Ascending aorta (tissue), 2 donors: ENCODE results near the gene C10orf105. TPM values are rescaled to one million over a fixed set of nuclear protein-coding genes. Genes with fewer than 3 reads are reported as not detected.

Experiments
- DNase-seq, 2 donors: peaks; one replicate each; pipeline ENCODE4 v3.0.0-alpha.2; 2019; ENCODE audit warnings: low spot score in 2 of 2
- H3K27ac ChIP-seq, 2 donors: fragments of 200-600 bp; sonication (generic); one replicate each; pipeline ENCODE4 v1.5.1; 2016 to 2017; ENCODE audit warnings: mild to moderate bottlenecking in 1 of 2
- H3K27me3 ChIP-seq: fragments of 200-600 bp; sonication (generic); one replicate; pipeline ENCODE4 v1.5.1; 2017
- H3K36me3 ChIP-seq, 2 donors: fragments of 200-600 bp; sonication (generic); one replicate each; pipeline ENCODE4 v1.5.1; 2016
- H3K4me1 ChIP-seq, 2 donors: fragments of 200-600 bp; sonication (generic); one replicate each; pipeline ENCODE4 v1.5.1; 2016 to 2017; ENCODE audit warnings: mild to moderate bottlenecking in 1 of 2
- H3K4me3 ChIP-seq, 2 donors: fragments of 200-600 bp; sonication (generic); one replicate each; pipeline ENCODE4 v1.5.1; 2016 to 2017; ENCODE audit warnings: mild to moderate bottlenecking in 1 of 2
- H3K9me3 ChIP-seq, 2 donors: fragments of 200-600 bp; sonication (generic); one replicate each; pipeline ENCODE4 v1.5.1; 2016
- intact Hi-C: fragments of 100-400 bp; cut with DNase I; formaldehyde crosslinking; loops from one replicate; pipeline ENCODE4 v1.15.1; 2023
- total RNA-seq: library from RNA; depleted of rRNA; stranded (reverse); fragments of >200 nt; gene quantifications from one replicate; pipeline ENCODE4 v1.1.0, GENCODE V29; 2016
- TF ChIP-seq, protein P1 (sequence below), 3 experiments: fragments of 200-600 bp in 2 of 3; fragments of 450-650 bp in 1 of 3; sonication (generic) in 2 of 3; IDR thresholded peaks; one replicate each; pipeline ENCODE4 v1.5.1; 2016 to 2019; ENCODE audit warnings: antibody characterized with exemption in 3 of 3, mild to moderate bottlenecking in 1 of 3, moderate library complexity in 1 of 3

C10orf105 gene
- total RNA-seq, 1 donor from 2014 or later: not detected

DNA sequence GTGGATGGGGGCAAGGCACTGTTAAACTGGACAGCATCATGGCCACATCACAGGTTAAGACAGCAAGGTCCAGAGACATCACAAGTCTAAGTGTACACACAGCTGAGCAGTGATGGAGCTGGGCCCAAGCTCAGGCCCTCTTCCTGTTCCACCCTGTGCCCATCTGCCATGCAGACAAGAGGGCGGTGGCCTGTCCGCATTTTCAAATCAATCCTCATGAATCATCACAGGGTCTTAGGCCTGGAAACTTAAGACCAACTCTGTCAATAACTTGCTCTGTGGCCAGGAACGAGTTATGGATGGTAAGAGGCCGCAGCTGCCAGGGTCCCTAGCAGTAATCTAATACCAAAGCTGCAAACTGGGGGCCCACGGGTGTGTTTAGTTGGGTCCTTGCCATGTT lies 3.2 kb downstream of the C10orf105 start:
- Histone ChIP-seq H3K36me3 (no peaks in the 10 kb centered on the region), H3K27me3 (no peaks in the 10 kb centered on the region), H3K9me3 (no peaks in the 10 kb centered on the region), H3K4me3 (no peak overlapping the region), H3K27ac (no peak overlapping the region), H3K4me1 (peaks cover 22 to 46% of the 10 kb centered on the region in 2 donors)
- TF ChIP-seq, protein P1, sequence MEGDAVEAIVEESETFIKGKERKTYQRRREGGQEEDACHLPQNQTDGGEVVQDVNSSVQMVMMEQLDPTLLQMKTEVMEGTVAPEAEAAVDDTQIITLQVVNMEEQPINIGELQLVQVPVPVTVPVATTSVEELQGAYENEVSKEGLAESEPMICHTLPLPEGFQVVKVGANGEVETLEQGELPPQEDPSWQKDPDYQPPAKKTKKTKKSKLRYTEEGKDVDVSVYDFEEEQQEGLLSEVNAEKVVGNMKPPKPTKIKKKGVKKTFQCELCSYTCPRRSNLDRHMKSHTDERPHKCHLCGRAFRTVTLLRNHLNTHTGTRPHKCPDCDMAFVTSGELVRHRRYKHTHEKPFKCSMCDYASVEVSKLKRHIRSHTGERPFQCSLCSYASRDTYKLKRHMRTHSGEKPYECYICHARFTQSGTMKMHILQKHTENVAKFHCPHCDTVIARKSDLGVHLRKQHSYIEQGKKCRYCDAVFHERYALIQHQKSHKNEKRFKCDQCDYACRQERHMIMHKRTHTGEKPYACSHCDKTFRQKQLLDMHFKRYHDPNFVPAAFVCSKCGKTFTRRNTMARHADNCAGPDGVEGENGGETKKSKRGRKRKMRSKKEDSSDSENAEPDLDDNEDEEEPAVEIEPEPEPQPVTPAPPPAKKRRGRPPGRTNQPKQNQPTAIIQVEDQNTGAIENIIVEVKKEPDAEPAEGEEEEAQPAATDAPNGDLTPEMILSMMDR (IDR thresholded peaks at IDR 0.05): no peak
- intact Hi-C loops: loop anchor here (10.0 kb wide), 1 partner anchor 178 kb away; no protein-coding TSS in a partner anchor
- DNase-seq: no peak

DNA sequence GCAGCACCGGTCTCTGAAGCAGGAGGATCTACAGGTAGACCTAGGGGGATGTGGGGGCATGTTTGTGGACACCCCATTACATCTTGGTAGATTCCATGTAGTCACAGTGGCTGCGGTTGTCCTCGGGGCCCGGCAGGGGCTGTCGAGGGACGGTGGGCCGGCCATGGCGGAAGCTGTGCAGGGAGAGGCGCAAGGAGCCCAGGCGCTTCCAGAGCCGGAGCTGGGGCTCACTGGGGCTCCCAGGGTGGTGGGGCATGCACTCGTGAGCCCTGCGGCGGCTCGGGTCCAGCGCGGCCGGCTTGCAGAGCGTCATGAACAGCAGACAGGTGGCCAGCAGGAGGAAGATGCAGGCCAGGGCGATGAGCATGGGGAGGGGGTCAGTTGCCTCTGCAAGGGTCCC lies 3.7 kb downstream of the C10orf105 start:
- Histone ChIP-seq H3K4me3 (no peak overlapping the region), H3K4me1 (peaks cover 22 to 46% of the 10 kb centered on the region in 2 donors), H3K27ac (no peak overlapping the region), H3K36me3 (no peaks in the 10 kb centered on the region), H3K9me3 (no peaks in the 10 kb centered on the region), H3K27me3 (no peaks in the 10 kb centered on the region)
- no peak for DNase-seq
- TF ChIP-seq, protein P1 (IDR thresholded peaks at IDR 0.05): no peak
- intact Hi-C loops: loop anchor here (10.0 kb wide), 1 partner anchor 179 kb away; no protein-coding TSS in a partner anchor

DNA sequence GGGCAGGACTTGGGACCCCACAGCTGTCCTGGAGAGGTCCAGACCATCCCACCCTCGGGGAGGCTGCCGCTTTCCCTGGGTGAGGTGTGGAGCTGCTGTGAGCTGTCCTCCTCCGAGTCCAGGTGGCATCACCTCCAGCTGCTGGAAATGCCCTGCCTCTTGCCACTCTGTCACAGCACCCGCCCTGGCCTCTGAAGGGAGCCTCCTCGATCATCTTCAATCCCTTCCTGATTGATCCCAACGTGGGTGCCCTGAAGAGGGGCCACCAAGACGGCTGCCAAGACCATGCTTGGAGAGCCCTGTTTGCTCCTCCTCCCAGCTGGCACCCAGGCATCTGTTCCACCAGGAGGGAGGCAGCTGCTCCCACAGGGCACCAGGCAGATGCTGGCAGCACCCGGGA lies 4.6 kb downstream of the C10orf105 start:
- no peaks in the 10 kb centered on the region for H3K9me3 ChIP-seq
- H3K27me3 ChIP-seq: no peaks in the 10 kb centered on the region
- TF ChIP-seq, protein P1 (IDR thresholded peaks at IDR 0.05): no peak
- H3K4me1 ChIP-seq: peaks cover 22 to 46% of the 10 kb centered on the region in 2 donors
- no peak for DNase-seq
- intact Hi-C loops: loop anchor here (10.0 kb wide), 1 partner anchor 180 kb away; no protein-coding TSS in a partner anchor
- peak overlapping the region; percentile 86 to 89 for H3K27ac ChIP-seq
- no peaks in the 10 kb centered on the region for H3K36me3 ChIP-seq
- no peak overlapping the region for H3K4me3 ChIP-seq

DNA sequence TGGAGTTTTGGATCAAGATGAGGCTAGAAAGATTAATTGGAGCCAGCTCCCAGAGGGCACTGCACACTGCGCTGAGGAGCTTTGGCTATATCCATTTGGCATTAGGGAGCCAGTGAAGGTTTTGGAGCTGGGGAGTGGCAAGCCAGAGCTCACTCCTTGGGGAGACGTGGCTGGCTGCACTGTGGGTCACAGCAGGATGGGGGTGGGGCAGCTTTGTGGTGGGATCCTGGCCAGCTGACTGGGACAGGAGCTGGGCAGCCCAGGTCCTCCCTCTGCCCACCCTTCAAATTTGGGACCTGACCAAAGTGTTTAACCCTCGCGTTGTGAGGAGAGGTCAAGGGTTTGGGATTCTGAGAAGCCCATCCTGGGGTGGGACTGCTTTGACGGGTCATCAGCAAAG lies 5.0 kb downstream of the C10orf105 start:
- no peak for DNase-seq
- H3K4me1 ChIP-seq: peaks cover 22 to 46% of the 10 kb centered on the region in 2 donors
- TF ChIP-seq, protein P1 (IDR thresholded peaks at IDR 0.05): no peak
- no peaks in the 10 kb centered on the region for H3K27me3 ChIP-seq
- H3K27ac ChIP-seq: peak overlapping the region; percentile 86 to 89
- intact Hi-C loops: loop anchor here (5.0 to 10.0 kb wide), 2 partner anchors 180 to 397 kb away; partner anchors contain the start of gene SLC29A3
- no peak overlapping the region for H3K4me3 ChIP-seq
- no peaks in the 10 kb centered on the region for H3K36me3 ChIP-seq
- H3K9me3 ChIP-seq: no peaks in the 10 kb centered on the region

DNA sequence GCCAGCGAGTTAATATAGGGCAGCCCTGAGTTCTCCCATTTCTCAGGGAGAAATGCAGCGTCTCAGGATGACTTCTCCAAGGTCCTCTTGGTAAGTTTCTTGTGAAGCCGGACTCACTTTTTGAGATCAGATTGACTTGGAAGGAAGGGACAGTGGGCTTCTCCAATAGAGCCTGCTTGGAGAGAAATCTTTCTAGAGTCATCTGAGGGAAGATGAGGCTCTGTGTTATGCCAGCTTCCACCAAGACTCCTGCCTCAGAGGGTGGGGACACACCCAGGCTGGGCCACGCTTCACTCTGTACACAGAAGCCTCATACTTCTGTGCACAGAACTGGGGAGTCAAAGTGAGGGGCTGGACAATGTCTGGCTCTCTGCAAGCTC lies 5.6 kb downstream of the C10orf105 start:
- Histone ChIP-seq H3K27ac (peak overlapping the region; percentile 86 to 89), H3K4me3 (no peak overlapping the region), H3K36me3 (no peaks in the 10 kb centered on the region), H3K4me1 (peaks cover 22 to 42% of the 10 kb centered on the region in 2 donors), H3K27me3 (no peaks in the 10 kb centered on the region), H3K9me3 (no peaks in the 10 kb centered on the region)
- intact Hi-C loops: loop anchor here (5.0 to 10.0 kb wide), 2 partner anchors 181 to 397 kb away; partner anchors contain the start of gene SLC29A3
- no peak for DNase-seq
- TF ChIP-seq, protein P1 (IDR thresholded peaks at IDR 0.05): no peak
